Stimulated activated CD8-positive, alpha-beta memory T cell treated with anti-CD3 and anti-CD28 coated beads, Interleukin-15, amount 100 ng/mL, for 1 hour (primary cell): Measurements from ENCODE around the gene CAPRIN1.
A peak's percentile ranks its signal among the peaks of the same experiment; 100 is the strongest.
"Not testable (repeated sequence)": the region's sequence is repeated elsewhere in the genome, so short reads cannot be mapped to it uniquely, and the experiment has no call there.

Experiments used
- DNase-seq: peaks from one replicate; pipeline ENCODE4 v3.0.0-alpha.2; 2020; ENCODE audit warnings: low read depth

Gene CAPRIN1

GRCh38 chr11:34052036-34052607, 591 bp downstream of the CAPRIN1 start:
- DNase-seq, result peak; percentile 70

- no peak for DNase-seq
These were observed 1.2 kb downstream of the CAPRIN1 start for GRCh38 chr11:34052608-34053160.

DNA sequence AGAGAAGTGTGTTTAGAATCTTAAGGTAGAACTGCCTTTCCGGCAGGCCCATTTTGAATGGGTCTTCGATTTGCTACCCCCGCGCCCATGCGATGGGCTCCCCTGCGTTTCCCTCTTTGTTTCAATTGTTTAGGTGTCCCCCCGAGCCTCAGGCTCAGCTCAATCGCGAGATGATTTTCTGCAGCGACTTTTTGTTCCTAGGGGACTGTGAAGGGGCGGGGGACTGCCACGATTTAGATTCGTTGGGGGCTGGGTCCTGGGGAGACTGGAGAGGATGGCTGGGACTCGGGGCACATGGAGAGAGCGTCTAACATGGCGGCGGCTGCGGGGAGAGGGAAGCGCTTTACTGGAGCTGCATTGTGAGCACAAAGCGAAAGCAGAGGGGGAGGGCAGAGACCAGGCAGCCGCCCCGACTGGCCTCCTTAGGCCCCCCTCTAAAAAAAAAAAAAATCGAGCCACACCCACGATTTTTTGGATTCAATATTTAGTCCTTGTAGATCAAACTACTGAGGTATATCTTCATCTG, 1.7 kb downstream of the CAPRIN1 start:
- peak; percentile 50 for DNase-seq

DNA sequence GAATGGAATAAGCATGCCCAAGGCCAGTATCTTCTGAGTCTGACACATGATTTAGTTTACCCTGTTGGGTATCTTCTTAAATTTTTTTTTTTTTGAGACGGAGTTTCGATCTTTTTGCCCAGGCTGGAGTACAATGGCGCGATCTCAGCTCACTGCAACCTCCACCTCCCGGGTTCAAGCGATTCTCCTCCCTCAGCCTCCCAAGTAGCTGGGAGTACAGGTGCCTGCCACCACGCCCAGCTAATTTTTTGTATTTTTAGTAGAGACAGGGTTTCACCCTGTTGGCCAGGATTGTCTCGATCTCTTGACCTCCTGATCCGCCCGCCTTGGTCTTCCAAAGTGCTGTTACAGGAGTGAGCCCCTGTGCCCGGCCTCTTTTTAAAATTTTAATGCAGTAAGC, 2.8 kb downstream of the CAPRIN1 start:
- DNase-seq, result not testable (repeated sequence)

- DNase-seq, result no peak
These were observed 3.9 kb downstream of the CAPRIN1 start for GRCh38 chr11:34055218-34056000.

DNA sequence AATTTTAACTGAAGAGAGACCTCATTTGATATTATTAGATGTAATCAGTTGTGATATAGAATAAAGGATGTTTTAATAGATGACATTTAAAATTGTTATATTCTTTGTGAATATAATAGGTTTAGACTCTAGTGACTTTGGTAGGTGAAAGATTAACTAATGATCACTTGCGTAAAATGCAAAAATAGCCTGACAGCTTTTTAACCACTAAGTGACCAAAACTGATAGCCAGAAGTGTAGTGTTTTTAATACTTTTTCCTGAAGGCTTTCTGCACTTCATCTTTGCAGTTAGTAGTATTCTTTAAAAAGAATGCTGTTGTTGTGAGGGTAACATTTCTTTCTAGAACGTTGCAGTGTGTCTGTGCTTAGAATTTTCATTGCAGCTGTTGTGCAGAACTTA, 5.1 kb downstream of the CAPRIN1 start:
- no peak for DNase-seq

- DNase-seq, result no peak
These were observed 11.7 kb downstream of the CAPRIN1 start for GRCh38 chr11:34063061-34063795.

- DNase-seq, result no peak
These were observed 12.8 kb downstream of the CAPRIN1 start for GRCh38 chr11:34064291-34064690.

- DNase-seq, result no peak
These were observed 14.1 kb downstream of the CAPRIN1 start for GRCh38 chr11:34065505-34066203.

DNA sequence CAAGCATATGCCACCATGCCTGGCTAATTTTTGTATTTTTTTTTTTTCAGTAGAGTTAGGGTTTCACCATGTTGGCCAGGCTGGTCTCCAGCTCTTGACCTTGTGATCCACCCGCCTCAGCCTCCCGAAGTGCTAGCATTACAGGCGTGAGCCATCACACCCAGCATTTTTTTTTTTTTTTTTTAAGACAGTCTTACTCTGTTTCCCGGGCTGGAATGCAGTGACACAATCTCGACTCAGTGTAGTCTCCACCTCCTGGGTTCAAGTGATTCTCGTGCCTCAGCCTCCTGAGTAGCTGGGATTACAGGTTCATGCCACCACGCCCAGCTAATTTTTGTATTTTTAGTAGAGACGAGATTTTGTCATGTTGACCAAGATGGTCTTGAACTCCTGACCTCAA, 15.2 kb downstream of the CAPRIN1 start:
- not testable (repeated sequence) for DNase-seq

- DNase-seq, result no peak
These were observed 16.0 kb downstream of the CAPRIN1 start for GRCh38 chr11:34067383-34068065.

GRCh38 chr11:34068111-34068510, 16.6 kb downstream of the CAPRIN1 start:
- no peak for DNase-seq

DNA sequence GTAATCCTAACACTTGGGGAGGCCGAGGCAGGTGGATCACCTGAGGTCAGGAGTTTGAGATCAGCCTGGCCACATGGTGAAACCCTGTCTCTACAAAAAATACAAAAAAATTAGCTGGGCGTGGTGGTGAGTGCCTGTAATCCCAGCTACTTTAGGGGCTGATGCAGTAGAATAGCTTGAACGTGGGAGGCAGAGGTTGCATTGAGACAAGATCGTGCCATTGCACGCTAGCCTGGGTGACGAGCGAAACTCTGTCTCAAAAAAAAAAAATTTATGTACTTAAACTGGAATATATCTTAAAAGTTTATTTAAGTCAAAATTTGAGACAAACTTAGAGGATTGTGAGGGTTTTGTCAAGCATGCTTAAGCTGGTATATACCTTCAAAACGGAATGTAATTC, 19.8 kb downstream of the CAPRIN1 start:
- DNase-seq, result not testable (repeated sequence)

DNA sequence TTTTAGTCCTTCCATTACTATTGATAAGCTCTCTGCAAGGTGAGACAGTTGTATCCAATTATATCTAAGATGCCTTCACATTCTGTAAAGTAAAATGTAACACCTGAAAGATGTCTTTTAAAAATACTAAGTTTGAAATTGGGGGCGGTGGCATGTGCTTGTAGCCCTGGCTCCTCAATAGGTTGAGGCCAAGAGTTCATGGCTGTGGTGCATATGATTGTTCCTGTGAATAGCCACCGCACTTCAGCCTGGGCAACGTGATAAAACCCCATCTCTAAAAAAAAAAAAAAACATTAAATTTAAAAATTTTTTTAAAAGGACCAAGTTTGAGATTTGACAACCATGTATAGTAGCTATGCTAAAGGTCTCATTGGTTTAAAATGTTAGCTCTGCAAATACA, 20.5 kb downstream of the CAPRIN1 start:
- no peak for DNase-seq

DNA sequence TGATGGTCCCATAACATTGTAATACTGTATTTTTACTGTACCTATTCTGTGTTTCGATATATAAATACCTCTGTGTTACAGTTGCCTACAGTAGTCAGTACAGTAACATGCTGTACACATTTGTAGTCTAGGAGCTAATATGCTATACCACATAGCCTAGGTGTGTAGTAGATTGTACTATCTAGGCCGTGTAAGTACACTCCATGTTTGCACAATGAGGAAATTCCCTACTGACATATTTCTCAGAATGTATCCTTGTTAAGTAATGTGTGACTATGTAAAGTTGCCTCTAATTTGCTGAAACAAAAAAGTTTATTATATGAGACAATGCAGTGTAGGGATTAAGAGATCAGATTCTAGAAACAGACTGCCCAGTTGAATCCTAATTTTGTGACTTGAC, 21.3 kb downstream of the CAPRIN1 start:
- DNase-seq, result no peak

GRCh38 chr11:34074391-34074790, 22.9 kb downstream of the CAPRIN1 start:
- no peak for DNase-seq

GRCh38 chr11:34075178-34075820, 23.8 kb downstream of the CAPRIN1 start:
- no peak for DNase-seq

- DNase-seq, result no peak
These were observed 29.1 kb downstream of the CAPRIN1 start for GRCh38 chr11:34080609-34081008.

DNA sequence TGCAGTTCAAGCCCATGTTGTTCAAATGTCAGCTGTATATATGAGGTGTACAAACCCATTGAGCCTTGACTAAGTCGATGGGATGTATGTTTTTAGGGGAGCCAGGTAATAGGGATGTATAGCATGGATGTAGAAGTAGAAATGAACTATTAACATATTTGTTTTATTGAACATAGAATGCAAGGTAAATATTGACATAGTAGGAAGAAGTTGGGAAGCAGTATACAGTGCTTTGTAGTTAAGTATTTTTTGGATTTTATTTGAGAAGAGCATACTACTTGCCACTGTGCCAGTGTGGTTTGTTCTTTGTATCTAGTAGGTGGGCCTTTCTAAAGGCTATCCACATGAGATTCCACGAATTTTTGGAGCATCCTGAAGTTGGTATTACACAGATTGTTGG, 33.1 kb downstream of the CAPRIN1 start:
- no peak for DNase-seq

DNA sequence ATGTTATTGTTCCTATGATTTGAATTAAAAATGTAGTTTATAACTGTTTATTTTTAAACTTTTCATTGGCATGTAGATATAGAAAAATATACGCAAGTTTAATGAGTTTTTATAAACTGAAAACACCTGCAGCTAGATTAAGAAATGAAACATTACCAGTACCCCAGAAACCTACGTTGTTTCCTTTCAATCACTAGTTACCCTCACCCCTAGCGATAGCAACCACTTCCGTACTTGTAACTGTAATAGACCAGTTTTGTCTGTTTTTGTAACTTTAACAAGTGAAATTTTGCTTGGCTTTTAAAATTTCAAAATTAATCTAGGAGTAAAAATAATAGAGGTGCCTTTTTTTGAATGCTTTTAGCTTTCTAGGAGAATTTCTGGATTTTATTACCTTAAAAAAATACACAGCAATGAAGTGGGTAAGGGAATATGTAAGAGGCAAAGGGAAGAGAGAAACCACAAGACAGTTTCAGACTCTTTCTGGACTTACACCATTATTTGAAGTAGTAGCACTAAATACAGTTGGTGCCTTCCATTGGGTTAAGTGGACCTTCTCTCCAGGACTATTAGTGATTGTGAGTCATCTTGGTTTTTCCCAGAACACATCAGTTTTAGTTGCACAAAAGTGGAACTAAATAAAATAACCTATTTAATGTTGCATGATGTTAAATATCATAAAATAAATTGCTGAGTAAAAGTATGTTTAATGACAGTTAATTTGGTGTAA, 35.2 kb downstream of the CAPRIN1 start:
- DNase-seq, result no peak
